Ecto neural progenitor cell (in vitro differentiated cells): Measurements from ENCODE around the gene OR6X1.
A peak's percentile ranks its signal among the peaks of the same experiment; 100 is the strongest.
"Not testable (repeated sequence)": the region's sequence is repeated elsewhere in the genome, so short reads cannot be mapped to it uniquely, and the experiment has no call there.

ENCODE experiments used
- DNase-seq: peaks from one replicate; pipeline ENCODE4 v3.0.0-alpha.2; 2018; ENCODE audit warnings: low spot score

Gene OR6X1

DNA sequence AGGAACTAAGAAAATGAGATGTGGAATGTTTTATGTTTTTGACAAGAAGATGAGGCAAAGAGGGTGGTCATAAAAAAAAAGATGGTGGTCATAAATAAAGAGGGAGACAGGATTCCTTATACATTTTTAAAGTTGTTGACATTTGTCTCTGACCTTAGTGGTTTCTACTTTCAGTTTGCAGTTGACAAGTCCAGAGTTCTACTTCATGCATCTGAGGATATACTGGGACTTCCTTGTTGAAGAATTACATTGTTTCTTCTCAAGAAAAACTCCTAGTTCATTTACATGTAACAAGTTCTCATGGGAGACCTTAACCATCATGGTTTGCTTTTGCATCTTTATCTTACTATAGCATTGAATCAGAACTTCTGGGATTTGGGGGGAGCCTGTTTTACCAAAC lies 1.2 kb downstream of the OR6X1 start:
- no peak for DNase-seq

DNA sequence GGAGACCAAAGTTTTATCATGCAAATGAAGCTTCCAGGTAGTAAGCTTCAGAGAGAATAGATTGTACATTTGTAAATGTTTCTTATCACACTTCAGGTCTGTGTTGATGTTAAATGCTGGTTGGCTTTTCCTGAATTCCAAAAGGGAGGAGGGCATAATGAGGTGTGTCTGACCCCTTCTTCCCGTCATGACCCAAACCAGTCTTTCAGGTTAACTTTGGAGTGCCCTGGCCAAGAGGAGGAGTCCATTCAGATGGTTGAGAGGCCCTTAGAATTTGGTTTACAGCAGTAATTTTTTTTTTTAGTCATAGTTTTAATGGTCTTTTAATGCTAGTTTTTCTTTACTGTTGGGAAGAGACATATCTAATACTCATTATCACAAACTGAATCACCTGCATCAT lies 2.5 kb downstream of the OR6X1 start:
- DNase-seq = no peak

DNA sequence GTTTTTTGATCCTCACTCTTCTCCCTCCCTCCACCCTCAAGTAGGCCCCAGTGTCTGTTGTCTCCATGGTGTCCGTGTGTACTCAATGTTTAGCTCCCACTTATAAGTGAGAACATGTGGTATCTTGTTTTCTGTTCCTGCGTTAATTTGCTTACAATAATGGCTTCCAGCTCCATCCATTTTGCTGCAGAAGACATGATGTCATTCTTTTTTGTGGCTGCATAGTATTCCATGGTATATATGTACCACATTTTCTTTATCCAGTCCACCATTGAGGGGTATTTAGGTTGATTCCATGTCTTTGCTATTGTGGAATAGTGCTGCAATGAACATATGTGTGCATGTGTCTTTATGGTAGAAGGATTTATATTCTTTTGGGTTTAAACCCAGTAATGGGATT lies 6.0 kb downstream of the OR6X1 start:
- not testable (repeated sequence) for DNase-seq

DNA sequence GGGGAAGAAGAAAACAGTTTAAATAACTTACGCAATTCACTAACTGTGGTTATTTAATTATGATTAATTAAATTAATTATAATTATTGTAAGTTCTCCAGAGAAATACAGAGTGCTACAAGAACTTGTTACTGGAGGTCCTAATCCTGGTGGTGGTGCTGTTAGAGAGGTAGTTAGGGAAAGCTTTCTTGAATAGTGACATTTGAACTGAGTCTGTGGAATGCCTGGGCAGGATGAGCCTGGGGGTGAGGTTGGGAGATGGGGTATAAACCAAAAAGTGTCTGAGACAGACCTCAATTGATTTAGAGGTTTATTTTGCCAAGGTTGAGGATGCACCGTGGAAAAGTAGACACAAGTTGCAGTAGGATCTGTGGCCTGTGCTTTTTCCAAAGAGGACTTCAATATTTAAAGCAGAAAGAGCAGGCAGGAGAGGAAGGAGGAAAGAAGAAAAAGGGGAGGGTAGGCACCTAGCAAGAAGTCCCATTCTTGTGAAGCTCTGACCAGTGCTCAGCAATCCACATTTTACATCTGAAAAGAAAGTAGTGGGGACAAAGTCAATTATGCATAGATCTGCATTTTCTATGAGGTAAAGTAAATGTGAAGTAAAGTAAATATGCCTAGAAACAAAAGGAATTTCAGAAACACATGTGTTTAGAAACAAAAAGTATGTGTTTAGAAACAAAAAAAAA lies 8.4 kb downstream of the OR6X1 start:
- no peak for DNase-seq

DNA sequence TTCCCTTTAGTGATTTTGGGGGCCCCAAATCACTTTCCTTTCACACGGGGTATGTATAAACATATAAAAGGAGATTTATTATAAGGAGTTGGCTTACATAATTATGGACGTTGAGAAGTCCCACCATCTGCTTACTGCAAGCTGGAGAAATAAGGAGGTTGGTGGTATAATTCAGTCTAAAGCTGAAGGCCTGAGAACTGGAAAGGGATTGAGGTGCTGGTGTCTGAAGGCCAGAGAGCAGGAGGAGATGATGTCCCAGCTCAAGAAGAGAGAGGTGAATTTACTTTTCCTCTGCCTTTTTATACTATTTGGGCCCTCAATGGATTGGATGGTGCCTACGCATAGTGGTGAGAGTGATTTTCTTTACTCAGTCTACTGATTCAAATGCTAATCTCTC lies 11.6 kb downstream of the OR6X1 start:
- no peak for DNase-seq

DNA sequence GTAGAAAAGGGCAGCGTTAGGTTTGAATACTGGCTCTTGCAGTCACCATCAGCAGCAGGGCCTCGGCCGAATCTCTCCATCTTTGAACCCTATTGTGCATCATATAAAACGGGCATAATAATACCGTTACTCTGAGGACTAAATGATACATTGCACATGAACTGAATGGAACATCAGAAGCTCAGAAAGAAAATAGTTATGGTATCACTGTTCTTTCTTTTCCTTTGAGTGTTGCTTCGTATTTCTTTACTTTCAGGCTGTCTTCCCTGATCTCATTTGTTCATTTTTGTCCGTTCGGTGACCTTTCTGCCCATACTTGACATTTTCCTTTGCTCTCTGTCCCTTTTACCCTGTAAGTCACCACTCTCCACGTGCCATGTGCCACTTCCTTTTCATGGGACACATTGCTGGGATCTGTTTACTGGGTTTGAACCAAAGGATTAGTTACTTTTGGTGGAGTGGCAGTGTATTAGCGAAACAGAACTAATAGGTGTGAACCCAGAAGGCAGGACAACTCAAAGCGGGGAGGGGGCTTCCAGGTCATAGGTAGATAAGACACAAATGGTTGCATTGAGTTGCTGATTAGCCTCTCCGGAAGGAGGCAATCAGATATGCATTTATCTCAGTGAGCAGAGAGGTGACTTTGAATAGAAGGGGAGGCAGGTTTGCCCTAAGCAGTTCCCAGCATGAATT lies 12.1 kb downstream of the OR6X1 start:
- DNase-seq = no peak

DNA sequence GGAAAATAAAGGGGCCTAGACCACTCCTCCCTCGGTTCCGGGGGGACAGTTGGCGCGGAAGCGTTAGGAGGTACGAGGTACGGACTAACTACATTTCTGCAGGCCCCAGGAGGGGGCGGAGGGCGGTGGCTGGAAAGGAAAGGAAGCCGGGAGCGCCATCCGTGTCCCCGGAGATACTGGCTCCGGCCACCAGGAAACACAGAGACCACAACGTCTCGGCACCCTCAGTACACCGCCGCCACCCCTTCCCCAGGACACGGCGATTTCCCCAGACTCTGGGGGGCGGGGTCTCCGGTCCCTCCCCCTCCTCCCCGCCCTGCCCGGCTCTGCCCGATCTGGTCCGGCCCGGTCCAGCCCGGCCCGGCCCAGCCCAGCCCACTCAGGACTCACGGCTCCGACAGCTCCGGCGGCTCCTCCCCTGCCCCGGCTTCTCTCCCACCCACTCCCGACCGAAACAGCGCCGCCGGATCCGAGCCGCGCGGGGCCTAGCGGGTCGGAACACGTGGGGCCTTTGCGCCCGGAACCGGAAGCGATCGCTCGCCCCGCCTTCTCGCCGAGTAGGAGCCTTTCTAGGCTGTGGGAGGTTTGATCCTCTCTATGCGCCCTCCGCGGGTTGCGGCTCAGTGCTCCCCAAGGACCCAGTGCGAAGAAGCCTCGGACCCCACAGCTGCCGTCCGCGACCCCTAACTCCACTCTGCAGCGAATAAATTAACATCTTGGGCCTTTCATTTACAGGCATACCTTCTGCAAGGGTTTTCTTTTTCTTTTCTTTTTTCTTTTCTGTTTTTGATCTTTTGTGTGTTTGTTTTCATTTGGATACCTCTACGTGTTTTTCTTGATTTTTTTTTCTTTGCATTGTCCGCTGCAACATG lies 12.9 kb downstream of the OR6X1 start, which contains the start of gene ZNF202:
Gene ZNF202, minus strand, starts transcription at position 502 of the 872 bp plus-strand sequence. CDS start 10,772 bp downstream, outside the sequence.
- DNase-seq = peak; percentile 91

DNA sequence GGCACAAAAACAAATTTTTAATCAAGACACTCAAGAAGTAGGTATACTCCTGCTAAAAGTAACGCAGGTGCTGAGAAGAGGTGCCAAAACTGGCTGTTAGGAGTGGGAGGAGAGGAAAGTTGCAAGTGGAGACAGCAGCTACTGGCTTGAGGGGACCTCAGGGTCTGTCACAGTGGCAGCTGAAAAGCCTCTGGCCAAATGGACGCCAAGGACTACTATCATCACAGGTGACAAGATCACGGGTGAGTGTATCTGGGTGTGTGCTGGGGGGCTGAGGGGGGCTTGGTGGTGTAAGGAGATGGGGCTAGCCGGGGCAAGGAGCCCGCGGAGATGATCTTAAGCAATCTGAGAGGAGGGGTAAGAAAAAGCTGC lies 13.5 kb downstream of the OR6X1 start:
- DNase-seq = no peak

DNA sequence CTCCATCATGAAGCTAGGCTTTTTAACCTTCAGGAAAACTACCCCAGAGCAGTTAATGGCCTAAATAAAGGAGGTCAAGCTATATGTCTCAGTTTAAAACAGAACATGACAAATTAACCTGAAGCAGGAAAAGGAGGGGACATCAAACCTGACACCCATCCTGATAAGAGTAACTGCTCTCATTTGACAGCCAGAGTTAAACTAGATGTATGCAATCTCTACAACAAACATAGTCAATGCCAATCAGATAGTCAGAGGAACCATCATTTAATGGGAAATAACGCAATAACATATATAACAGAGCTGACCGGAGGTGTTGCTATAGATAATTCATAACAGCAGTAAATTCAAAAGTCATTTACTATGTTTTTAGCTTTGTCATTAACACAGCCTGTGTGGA lies 15.9 kb downstream of the OR6X1 start:
- no peak for DNase-seq

DNA sequence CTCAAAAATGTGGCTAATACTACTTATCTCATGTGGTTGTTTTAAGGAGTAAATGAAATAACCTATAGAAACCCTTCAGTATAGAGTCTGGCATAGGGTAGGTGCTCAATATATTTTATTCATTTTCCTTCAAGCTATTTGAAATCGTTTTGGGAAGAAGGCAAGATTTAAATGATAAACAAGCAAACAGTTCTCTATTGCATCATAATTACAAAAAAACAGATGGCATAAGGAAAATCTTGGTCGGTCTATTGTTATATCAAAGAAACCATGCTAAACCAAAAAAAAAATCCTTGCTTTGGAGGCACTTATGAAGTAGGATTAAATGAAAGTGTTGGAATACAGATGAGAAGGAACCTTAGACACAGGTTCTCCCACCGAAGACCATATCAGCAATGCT lies 17.5 kb downstream of the OR6X1 start:
- no peak for DNase-seq

DNA sequence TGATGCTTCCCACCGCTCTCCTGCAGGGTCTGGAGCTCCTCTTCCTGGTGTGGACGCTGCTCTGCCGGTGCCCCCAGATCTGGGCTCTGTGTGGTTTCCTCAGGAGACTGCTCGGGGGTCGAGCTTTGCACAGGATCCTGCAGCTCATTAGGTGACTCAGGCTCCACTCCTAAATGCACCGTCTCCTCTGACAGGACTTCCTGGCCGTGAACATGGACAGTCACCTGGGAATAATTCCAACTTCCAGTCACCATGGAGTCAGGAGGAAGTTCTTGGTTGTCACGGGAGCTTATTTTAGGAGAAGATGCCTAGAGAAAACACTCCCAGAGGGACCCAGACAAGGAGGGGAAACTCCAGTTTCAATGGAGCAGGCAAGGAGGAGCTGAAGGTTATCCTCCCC lies 24.7 kb downstream of the OR6X1 start:
- no peak for DNase-seq

DNA sequence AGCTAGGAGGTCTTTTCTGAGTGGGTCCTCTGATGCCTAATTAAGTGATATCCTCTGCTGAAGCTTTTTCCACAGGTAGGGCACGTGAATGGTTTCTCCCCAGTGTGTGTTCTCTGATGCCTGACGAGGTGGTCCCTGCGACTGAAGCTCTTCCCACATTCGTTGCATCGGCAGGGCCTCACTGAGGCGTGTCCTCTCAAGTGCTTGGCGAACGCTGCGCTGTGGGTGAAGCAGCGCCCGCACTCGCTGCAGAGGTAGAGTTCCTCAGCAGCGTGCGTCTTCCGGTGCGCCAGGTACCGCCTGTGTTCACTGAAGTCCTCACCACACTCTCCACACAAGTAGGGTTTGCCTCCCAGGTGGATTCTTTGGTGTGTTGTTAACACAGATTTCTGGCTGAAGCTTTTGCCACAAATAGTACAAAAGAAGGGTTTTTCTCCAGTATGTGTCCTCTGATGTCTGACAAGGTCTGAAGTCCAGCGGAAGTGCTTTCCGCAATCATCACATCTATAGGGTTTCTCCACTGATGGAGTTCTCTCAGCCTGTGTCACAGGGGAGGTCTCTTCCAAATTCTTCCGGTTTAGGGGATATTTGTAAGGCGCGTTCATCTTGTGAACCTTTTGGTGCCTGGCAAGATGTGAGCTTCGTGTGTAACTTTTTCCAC lies 28.2 kb downstream of the OR6X1 start:
- no peak for DNase-seq

DNA sequence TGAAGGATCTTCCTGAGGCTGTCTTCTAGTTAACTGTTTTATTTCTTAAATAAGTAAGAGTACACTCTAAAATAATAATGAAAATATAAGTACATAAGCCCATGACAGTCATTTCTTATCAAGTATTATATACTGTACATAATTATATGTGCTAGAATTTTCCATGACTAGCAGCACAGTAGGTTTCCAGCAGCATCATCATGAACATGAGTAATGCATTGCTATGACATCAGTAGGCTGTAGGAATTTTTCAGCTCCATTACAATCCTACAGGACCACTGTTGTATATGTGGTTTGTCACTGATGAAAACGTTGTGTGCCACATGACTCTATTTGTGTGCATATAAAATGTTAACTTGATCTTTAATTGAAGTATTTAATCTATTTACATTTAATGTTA lies 34.9 kb downstream of the OR6X1 start:
- no peak for DNase-seq

DNA sequence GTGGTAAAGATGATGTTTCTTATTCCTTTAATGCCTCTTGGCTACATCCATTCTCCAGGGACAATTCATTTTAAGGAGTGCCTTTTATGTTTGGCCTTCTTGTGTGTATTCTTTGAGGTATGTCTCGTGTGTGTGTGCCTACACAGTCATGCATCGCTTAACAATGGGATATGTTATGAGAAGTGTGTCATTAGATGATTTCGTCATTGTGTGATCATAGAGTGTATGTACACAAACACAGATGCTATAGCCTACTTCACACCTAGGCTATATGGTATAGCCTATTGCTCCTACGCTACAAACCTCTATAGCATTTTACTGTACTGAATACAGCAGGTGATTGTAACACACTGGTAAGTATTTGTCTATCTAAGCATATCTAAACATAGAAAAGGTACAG lies 35.8 kb downstream of the OR6X1 start:
- no peak for DNase-seq

DNA sequence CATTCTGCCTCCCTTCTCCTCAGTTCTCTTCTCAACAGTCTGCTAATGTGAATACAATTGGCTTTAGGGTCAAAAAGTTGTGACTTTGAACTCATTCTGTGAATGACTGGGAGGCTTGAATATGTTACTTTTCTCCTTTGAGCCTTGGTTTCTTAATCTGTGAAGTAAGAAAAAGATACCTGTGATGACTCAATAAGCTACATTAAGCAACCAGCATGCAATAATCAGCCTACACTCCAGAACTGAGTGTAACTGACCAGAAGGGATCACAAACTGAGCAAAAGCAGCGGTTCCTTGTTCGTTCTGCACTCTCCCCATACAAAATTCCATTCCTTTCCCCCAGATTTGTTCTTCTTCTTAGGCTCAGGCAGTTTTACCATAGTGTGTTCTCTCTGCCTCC lies 36.3 kb downstream of the OR6X1 start:
- DNase-seq = no peak

DNA sequence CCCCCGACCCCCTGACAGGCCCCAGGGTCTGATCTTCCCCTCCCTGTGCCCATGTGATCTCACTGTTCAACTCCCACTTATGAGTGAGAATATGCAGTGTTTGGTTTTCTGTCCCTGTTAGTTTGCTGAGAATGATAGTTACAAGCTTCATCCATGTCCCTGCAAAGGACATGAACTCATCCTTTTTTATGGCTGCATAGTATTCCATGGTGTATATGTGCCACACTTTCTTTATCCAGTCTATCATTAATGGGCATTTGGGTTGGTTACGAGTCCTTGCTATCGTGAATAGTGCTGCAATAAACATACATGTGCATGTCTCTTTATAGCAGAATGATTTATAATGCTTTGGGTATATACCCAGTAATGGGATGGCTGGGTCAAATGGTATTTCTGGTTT lies 41.7 kb downstream of the OR6X1 start:
- not testable (repeated sequence) for DNase-seq

DNA sequence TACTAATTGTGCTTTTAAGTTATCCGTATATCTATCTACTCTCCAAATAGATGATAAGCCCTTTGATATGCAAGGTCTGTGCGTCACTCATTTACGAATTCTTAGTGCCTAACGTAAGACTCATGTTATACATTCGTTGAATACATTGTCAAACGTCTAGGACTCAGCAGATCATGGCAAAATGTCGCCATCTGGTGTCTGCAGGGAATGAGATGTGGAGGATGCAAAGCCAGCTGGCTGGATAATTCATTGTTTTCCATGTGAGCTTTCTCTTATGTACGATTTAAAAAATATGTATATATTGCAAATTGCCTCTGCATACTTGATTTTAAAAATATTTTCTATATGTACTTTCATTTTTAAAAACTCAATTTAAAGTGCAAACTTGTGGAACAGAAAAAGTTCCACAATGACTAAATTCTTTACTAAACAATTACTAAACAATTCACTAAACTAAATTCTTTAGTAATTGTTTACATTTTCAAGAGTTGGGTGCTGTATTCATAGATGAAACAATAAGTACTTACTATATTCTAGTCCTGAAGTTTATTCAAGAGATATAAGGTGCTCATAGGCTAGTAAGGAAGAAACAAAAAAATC lies 46.6 kb downstream of the OR6X1 start:
- peak; percentile 67 for DNase-seq

DNA sequence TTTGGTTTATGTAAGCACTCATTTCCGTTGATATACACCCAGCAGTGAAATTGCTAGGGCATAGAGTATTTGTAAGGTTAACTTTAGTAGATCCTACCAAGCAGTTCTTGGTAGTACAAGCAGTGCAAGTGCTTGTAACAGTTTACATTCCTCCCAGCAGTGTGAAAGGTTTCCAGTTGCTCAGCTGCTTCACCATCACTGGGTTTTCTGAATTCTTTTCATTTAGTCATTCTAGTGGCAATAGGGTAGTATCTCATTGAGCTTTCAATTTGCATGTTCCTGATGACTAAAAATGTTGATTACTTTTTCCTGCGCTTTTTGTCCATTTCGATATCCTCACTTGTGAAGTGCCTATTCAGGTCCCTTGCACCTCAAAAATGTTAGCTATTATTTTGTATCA lies 47.1 kb downstream of the OR6X1 start:
- DNase-seq = no peak

DNA sequence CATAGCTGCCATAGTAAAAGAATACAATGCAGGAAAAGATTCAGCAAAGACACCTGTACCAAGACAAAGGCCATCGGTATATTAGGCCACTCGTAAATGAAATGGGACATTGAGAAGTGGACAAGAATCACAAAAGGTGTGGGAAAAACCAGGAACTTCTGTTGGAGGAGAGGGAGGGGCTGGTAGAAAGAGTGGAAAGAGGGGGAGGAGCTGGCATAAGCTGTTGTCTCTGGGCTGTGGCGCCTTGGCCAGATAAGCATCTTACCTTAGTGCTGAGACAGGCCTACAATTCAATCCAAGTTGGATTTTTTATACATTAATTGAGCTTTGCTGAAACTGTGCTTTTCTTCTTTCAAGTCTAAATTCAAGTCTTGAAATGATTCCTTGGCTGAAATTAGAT lies 50.0 kb downstream of the OR6X1 start:
- no peak for DNase-seq
